GM21528 (cell line): ENCODE data around the gene ALPG.

Experiments
- ATAC-seq: cut with Tn5 transposase; IDR thresholded peaks from one replicate; pipeline ENCODE4 v1.9.1; 2021; ENCODE audit warnings: mild to moderate bottlenecking, moderate library complexity; ENCODE audit not compliant: unreplicated experiment, low FRiP score

The ALPG gene

DNA sequence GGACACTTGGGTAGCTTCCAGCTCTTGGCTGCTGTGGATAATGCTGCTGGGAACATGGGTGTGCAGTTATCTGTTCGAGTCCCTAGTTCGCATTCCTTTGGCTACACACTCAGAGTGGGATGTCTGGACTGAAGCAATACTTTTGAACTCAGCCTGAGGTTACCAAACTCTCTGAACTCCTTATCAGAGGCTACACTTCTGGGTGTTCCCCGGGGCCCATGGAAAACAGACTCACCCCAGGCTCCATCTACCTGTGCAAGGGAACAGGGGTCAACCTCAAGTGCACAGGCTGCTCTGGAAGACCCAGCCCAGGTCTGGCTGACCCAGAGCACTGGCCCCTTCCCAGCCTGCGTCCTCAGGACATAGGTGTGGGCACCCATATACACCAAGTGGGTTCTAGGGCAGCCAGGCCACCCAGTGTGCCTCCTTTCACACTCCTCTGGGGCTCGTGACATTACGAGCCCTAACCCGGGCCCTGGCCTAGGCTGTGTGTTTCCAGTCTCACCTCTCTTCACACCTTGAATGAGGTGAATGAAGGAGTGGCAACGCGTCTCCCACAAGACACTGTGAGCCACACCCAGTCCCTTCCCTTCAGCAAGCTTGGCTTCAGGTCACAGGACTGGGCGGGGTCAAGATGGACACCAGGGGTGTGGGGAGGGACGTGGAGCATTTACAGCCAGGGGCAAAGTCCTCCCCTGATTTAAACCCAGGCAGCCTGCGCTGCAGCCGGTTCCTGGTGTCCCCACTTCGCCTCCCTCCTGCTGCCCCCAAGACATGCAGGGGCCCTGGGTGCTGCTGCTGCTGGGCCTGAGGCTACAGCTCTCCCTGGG, 49.0 kb downstream of the ALPG start, which contains the start of gene ALPI:
Gene ALPI (plus strand): TSS at position 728 of the 830 bp plus-strand sequence. CDS start 47 bp downstream, at position 775.
- ATAC-seq: no peak

DNA sequence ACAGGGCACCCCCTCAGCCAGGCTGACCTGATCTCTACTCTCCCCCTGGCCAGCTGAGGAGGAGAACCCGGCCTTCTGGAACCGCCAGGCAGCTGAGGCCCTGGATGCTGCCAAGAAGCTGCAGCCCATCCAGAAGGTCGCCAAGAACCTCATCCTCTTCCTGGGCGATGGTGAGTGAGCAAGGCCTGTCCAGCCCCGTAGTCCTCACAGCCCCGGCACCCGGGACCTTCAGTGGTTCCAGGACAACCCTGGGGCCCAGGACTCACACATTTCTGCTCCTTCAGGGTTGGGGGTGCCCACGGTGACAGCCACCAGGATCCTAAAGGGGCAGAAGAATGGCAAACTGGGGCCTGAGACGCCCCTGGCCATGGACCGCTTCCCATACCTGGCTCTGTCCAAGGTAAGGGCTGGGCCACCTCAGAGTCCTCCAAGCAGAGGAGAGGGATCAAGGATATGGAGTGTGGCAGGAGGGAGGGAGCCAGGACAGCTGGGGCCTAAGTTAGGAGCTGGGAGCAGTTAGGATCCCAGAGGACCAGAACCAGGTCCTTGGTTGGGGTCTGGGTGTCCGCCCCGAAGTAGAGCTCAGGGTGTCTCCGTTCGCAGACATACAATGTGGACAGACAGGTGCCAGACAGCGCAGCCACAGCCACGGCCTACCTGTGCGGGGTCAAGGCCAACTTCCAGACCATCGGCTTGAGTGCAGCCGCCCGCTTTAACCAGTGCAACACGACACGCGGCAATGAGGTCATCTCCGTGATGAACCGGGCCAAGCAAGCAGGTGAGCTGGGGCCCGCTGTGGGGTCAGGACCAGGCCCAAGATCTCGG, 49.9 kb downstream of the ALPG start:
- no peak for ATAC-seq

DNA sequence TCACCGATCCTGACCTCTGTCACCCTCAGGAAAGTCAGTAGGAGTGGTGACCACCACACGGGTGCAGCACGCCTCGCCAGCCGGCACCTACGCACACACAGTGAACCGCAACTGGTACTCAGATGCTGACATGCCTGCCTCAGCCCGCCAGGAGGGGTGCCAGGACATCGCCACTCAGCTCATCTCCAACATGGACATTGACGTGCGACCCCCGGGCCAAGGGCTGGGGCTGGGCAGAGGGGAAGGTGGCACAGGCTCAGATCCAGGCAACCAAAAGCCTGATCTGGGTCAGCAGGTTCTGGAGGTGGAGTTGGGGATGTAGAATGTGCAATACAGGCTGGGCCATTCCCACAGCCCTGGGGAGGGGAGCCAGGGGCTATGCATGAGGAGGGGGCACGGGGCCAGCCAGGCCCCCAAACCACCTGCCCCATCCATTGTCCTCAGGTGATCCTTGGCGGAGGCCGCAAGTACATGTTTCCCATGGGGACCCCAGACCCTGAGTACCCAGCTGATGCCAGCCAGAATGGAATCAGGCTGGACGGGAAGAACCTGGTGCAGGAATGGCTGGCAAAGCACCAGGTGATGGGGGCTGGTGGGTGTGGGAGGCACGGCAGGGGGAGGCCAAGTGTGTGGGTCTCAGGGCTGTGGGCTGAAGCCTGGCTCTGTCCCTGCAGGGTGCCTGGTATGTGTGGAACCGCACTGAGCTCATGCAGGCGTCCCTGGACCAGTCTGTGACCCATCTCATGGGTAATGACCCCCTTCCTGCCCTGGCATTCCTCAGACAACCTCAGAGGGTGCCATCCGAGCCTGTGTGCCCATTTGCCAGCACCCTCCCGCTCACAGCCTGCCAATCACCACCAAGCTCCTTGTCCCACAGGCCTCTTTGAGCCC, 50.7 kb downstream of the ALPG start:
- no peak for ATAC-seq

DNA sequence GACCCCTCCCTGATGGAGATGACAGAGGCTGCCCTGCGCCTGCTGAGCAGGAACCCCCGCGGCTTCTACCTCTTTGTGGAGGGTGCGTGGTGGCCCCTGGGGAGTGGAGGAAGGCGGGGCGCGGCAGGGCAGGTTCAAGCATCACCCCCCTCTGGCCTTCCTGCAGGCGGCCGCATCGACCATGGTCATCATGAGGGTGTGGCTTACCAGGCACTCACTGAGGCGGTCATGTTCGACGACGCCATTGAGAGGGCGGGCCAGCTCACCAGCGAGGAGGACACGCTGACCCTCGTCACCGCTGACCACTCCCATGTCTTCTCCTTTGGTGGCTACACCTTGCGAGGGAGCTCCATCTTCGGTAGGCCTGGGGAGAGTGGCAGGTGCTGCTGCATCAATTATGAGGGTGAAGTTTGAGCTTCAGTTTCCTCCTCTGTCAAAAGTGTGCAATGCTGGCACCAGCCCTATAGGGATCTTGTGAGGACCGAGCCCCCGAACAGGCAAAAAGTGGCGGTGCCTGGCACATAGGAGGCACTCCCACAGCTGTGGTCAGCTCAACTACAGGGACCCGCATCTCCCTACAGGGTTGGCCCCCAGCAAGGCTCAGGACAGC, 51.5 kb downstream of the ALPG start:
- no peak for ATAC-seq

DNA sequence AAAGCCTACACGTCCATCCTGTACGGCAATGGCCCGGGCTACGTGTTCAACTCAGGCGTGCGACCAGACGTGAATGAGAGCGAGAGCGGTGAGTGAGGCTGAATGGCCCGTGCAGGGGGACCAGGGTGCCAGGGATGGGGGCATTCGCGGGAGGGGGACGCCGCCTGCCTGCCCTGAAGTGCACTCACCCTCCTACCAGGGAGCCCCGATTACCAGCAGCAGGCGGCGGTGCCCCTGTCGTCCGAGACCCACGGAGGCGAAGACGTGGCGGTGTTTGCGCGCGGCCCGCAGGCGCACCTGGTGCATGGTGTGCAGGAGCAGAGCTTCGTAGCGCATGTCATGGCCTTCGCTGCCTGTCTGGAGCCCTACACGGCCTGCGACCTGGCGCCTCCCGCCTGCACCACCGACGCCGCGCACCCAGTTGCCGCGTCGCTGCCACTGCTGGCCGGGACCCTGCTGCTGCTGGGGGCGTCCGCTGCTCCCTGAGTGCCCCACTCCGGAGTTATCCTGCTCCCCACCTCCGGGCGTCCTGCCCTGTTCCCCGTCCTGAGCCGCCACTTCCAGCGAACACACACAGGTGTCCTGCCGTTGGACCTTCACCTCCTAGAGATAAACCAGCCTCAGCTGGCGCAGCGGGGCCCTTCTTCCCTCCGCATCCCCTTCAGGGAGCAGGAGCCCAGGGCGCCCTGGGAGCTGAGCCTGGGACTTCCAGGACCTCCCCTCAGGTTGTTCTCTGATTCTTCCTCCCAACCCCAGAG, 52.2 kb downstream of the ALPG start:
- no peak for ATAC-seq

DNA sequence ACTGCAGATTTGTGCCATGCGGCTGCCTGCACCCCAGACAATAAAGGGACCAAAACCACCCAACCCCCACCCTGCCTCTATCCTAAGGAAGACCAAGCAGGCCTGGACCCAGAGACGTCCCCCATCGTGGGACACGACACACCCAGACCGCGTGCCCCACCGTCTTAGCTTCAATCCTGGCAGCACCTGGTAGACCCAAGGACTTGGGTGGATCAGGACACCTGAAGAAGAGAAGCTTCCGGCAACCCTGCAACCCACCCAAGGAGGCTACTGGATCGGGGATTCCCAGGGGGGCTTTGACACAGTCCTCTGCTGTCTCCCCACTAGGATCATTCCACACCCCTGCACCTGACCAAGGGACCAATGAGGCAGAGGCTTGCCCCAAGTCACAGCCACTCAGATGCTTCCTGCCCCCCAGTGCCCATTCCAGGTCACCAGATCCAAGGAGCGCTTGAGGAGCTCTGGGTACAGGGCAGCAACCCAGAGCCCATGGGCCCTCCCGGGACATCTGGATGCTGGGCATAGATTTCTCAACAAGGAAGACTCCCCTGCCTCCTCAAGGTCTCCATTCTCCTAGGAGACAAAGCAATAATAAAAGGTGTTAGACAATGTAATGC, 52.9 kb downstream of the ALPG start:
- no peak for ATAC-seq

DNA sequence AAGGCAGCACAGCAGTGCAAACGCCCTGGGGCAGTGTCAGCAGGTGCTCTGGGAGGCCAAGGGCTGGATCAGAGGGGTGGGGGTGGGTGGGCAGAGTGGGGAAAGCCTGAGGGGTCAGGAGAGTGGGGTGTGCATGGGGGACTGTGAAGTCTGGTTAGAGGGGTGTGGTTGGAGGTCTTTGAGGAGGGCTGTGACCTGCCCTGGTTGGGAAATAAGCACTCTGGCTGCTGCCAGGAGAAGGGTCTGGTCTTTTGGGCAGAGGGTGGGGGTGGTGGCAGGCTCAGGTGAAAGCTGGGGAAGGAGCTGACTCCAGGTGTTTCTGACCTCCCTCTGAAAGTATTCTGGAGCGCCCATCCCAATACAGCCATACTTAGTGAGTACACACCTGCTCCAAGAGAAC, 53.5 kb downstream of the ALPG start:
- ATAC-seq: no peak
